ENCODE measurements around the gene HMGCS1.

- no peak for TF ChIP-seq NFRKB (IDR thresholded peaks at IDR 0.05)
- no peak for TF ChIP-seq SP1 (IDR thresholded peaks at IDR 0.05)
- TF ChIP-seq FOXA1 (IDR thresholded peaks at IDR 0.05) = no peak
- no peak for TF ChIP-seq ZNF384 (IDR thresholded peaks at IDR 0.05)
- TF ChIP-seq HDGF (IDR thresholded peaks at IDR 0.05; ENCODE audit: borderline replicate concordance) = no peak
- TF ChIP-seq SUZ12 (IDR thresholded peaks at IDR 0.05) = no peak
Observed at GRCh38 chr5:43315263-43315662, 2.1 kb upstream of the HMGCS1 start.

All from HEK293T (cell line).